Activated naive CD4-positive, alpha-beta T cell treated with anti-CD3 and anti-CD28 coated beads, Interleukin-2, amount 50 U/mL, for 24 hours (primary cell): ENCODE measurements around the gene TSPAN17.

Experiments
- H3K27ac Mint-ChIP-seq: one replicate; pipeline ENCODE4 v1.8.0; 2021; ENCODE audit warnings: mild to moderate bottlenecking, mixed read lengths
- H3K27me3 Mint-ChIP-seq: one replicate; pipeline ENCODE4 v1.8.0; 2021; ENCODE audit warnings: mixed read lengths
- H3K36me3 Mint-ChIP-seq: one replicate; pipeline ENCODE4 v1.8.0; 2021; ENCODE audit warnings: mixed read lengths
- H3K4me1 Mint-ChIP-seq: one replicate; pipeline ENCODE4 v1.8.0; 2021; ENCODE audit warnings: mixed read lengths
- H3K4me3 Mint-ChIP-seq: one replicate; pipeline ENCODE4 v1.8.0; 2021; ENCODE audit warnings: mild to moderate bottlenecking, mixed read lengths
- H3K9me3 Mint-ChIP-seq: one replicate; pipeline ENCODE4 v1.8.0; 2021; ENCODE audit warnings: mixed read lengths

The TSPAN17 gene

DNA sequence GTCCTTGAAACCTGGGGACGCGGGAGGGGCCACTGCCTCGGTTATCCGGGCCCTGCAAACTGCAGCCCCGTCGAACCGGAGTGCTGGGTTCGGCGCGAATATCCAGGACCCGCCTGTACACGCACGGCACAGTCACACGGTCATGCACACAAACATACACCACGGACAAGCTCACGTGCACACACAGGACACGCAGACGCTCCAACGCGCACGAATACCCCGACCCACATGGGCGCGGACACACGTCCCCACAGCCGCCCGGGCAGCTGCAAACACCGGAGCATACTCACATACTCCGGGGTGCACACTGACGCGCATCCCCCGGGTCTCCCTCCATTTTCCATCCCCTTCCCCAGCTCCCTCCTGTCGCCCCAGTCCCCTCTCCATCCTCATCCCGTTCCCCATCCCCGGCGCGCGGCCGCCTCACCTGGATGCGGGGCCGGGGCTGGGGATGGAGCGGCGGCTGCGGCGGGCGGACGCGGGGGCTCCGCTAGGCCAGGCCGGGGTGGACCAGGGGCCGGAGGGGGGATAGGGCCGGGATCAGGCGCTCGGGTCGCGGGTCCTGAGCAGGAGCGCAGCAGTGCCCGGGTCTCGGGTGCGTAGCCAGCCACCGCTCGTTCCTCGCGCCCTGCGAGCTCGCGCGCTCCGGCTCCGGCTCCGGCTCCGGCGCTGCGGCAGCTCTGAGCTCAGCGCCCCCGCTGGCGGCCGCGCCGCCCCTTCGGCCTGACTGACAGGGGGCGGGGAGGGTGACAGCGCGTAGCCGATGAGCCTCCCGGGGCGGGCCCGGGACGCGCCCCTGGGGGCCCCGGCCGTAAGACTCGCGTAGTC is 17.2 kb upstream of the TSPAN17 start, which contains the start of the genes EIF4E1B and SNCB:
Gene EIF4E1B (plus strand): TSS at position 823 of the 828 bp plus-strand sequence. CDS start 12,113 bp downstream, outside the sequence.
Gene SNCB (minus strand): TSS at position 682 of the 828 bp plus-strand sequence. CDS start 880 bp downstream, outside the sequence.
- Mint-ChIP-seq H3K9me3 (no peaks in the 10 kb centered on the region), H3K27me3 (peaks cover 48% of the 10 kb centered on the region), H3K4me1 (peaks cover 11% of the 10 kb centered on the region), H3K4me3 (peak within 1 kb of the TSS; percentile 57), H3K27ac (no peak within 1 kb of the TSS), H3K36me3 (no peaks in the 10 kb centered on the region)

DNA sequence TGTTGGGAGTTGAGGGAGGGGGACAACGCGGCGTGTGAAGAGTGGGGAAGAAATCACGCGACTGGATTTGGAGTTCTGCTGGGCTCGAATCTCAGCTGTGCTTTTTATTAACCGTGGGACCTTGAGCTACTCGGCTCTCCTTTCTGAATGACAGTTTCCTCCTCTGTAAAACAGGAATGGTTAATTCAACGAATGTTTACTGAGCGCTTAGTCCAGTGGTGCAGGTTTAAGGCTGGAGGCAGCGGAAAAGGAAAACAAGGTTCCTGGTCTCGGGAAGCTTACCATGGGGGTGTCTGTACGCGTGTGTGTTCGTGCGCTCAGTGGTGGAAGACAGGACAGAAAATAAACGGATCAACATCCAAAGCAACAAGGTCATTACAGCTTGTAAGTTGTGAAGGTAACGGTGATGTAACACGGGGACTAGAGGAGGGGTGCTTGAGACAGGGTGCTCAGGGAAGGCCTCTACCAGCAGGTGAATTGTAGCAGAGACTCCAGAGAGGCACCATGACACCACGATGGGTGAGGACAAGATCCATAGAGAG is 16.5 kb upstream of the TSPAN17 start:
- Mint-ChIP-seq H3K4me3 (peak overlapping the region; percentile 57), H3K27me3 (peaks cover 49% of the 10 kb centered on the region), H3K4me1 (peaks cover 11% of the 10 kb centered on the region), H3K27ac (no peak overlapping the region), H3K36me3 (no peaks in the 10 kb centered on the region), H3K9me3 (no peaks in the 10 kb centered on the region)

GRCh38 chr5:176631383-176632200 is 15.7 kb upstream of the TSPAN17 start:
- peaks cover 11% of the 10 kb centered on the region for H3K4me1 Mint-ChIP-seq
- H3K27me3 Mint-ChIP-seq: peaks cover 46% of the 10 kb centered on the region
- H3K4me3 Mint-ChIP-seq: no peak overlapping the region
- H3K9me3 Mint-ChIP-seq: no peaks in the 10 kb centered on the region
- no peaks in the 10 kb centered on the region for H3K36me3 Mint-ChIP-seq
- H3K27ac Mint-ChIP-seq: no peak overlapping the region

GRCh38 chr5:176632745-176633144 is 14.5 kb upstream of the TSPAN17 start:
- H3K27me3 Mint-ChIP-seq: peaks cover 42% of the 10 kb centered on the region
- peaks cover 11% of the 10 kb centered on the region for H3K4me1 Mint-ChIP-seq
- no peaks in the 10 kb centered on the region for H3K9me3 Mint-ChIP-seq
- no peak overlapping the region for H3K4me3 Mint-ChIP-seq
- no peak overlapping the region for H3K27ac Mint-ChIP-seq
- H3K36me3 Mint-ChIP-seq: no peaks in the 10 kb centered on the region

GRCh38 chr5:176633598-176633997 is 13.7 kb upstream of the TSPAN17 start:
- H3K27ac Mint-ChIP-seq: no peak overlapping the region
- H3K4me3 Mint-ChIP-seq: no peak overlapping the region
- H3K27me3 Mint-ChIP-seq: peaks cover 35% of the 10 kb centered on the region

DNA sequence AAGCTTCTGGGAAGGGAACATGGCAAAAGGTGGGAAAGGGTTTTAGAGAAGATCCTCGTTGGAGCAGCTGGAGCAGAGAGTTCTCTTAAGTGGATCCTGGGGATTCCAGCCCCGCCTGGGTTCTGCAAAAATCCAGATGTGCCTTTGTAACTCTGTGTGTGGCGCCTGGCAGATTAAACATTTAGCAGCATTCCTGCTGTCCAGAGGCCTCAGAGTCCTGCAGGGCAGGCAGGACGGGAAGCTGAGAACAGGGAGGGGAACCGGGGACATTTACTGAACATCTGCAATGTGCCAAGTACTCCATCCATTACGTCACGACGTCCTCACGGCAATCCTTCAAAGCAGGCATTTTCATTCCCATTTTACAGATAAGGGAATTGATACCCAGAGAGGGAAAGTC is 10.9 kb upstream of the TSPAN17 start:
- Mint-ChIP-seq H3K27ac (no peak overlapping the region), H3K4me3 (no peak overlapping the region), H3K36me3 (no peaks in the 10 kb centered on the region), H3K27me3 (peaks cover 22% of the 10 kb centered on the region), H3K4me1 (peaks cover 6% of the 10 kb centered on the region), H3K9me3 (no peaks in the 10 kb centered on the region)

More at GRCh38 chr5:176633598-176633997, 13.7 kb upstream of the TSPAN17 start:
- no peaks in the 10 kb centered on the region for H3K36me3 Mint-ChIP-seq
- peaks cover 11% of the 10 kb centered on the region for H3K4me1 Mint-ChIP-seq
- no peaks in the 10 kb centered on the region for H3K9me3 Mint-ChIP-seq

- Mint-ChIP-seq H3K27ac (no peak overlapping the region), H3K36me3 (no peaks in the 10 kb centered on the region), H3K4me1 (peaks cover 6% of the 10 kb centered on the region), H3K27me3 (peaks cover 15% of the 10 kb centered on the region), H3K9me3 (no peaks in the 10 kb centered on the region), H3K4me3 (no peak overlapping the region)
Observed at GRCh38 chr5:176637556-176637955, 9.7 kb upstream of the TSPAN17 start.

DNA sequence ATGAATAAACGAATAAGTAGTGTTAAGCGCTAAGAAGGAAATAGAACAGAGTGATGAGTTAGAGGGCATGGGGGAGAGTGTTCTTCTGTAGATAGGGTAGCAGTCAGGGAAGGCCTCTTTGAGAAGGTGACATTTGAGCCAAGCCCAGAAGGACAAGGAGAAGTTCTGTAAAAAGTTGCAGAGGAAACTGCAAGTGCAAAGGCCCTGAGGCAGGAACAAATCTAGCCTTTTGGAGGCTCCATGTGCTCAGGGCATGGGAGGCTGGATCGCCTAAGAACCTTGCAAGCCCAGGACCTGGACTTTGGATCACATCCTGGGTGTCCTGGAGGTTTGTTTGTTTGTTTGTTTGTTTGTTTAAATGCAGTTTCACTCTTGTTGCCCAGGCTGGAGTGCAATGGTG is 8.8 kb upstream of the TSPAN17 start:
- Mint-ChIP-seq H3K9me3 (no peaks in the 10 kb centered on the region), H3K4me1 (peaks cover 6% of the 10 kb centered on the region), H3K27me3 (peaks cover 13% of the 10 kb centered on the region), H3K27ac (no peak overlapping the region), H3K36me3 (no peaks in the 10 kb centered on the region), H3K4me3 (no peak overlapping the region)

DNA sequence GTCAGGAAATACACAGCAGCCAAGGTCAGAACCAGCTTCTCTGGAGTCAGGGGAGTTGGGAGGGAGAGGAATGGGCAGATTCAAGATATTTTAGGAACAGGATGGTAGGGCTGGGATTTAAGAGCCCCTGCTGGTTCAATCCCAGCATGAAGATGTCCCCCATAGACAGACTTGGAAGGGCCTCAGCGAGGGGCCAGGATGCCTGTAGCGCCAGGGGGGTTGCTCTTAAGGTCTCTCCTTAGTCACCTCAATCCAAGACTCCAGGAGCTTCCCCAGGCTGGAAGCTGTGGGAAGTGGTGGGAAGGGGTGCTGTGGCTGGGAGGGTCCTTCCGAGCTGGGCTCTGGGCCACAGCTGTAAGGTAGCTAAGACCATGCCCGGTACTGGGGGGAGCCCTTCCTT is 8.1 kb upstream of the TSPAN17 start:
- no peak overlapping the region for H3K27ac Mint-ChIP-seq
- no peaks in the 10 kb centered on the region for H3K36me3 Mint-ChIP-seq
- no peaks in the 10 kb centered on the region for H3K9me3 Mint-ChIP-seq
- H3K27me3 Mint-ChIP-seq: peaks cover 6% of the 10 kb centered on the region
- no peak overlapping the region for H3K4me3 Mint-ChIP-seq
- H3K4me1 Mint-ChIP-seq: no peaks in the 10 kb centered on the region

GRCh38 chr5:176639981-176640380 is 7.3 kb upstream of the TSPAN17 start:
- H3K4me1 Mint-ChIP-seq: no peaks in the 10 kb centered on the region
- no peak overlapping the region for H3K4me3 Mint-ChIP-seq
- H3K27ac Mint-ChIP-seq: no peak overlapping the region

GRCh38 chr5:176640616-176641015 is 6.7 kb upstream of the TSPAN17 start:
- Mint-ChIP-seq H3K27me3 (no peaks in the 10 kb centered on the region), H3K9me3 (no peaks in the 10 kb centered on the region), H3K4me1 (no peaks in the 10 kb centered on the region), H3K4me3 (no peak overlapping the region), H3K27ac (no peak overlapping the region), H3K36me3 (no peaks in the 10 kb centered on the region)

More at GRCh38 chr5:176639981-176640380, 7.3 kb upstream of the TSPAN17 start:
- H3K36me3 Mint-ChIP-seq: no peaks in the 10 kb centered on the region
- H3K27me3 Mint-ChIP-seq: peaks cover 4% of the 10 kb centered on the region
- no peaks in the 10 kb centered on the region for H3K9me3 Mint-ChIP-seq

- peaks cover 12% of the 10 kb centered on the region for H3K4me1 Mint-ChIP-seq
- no peaks in the 10 kb centered on the region for H3K27me3 Mint-ChIP-seq
- H3K4me3 Mint-ChIP-seq: no peak overlapping the region
- H3K27ac Mint-ChIP-seq: no peak overlapping the region
- no peaks in the 10 kb centered on the region for H3K36me3 Mint-ChIP-seq
- H3K9me3 Mint-ChIP-seq: no peaks in the 10 kb centered on the region
Observed at GRCh38 chr5:176642675-176643490, 4.4 kb upstream of the TSPAN17 start.

DNA sequence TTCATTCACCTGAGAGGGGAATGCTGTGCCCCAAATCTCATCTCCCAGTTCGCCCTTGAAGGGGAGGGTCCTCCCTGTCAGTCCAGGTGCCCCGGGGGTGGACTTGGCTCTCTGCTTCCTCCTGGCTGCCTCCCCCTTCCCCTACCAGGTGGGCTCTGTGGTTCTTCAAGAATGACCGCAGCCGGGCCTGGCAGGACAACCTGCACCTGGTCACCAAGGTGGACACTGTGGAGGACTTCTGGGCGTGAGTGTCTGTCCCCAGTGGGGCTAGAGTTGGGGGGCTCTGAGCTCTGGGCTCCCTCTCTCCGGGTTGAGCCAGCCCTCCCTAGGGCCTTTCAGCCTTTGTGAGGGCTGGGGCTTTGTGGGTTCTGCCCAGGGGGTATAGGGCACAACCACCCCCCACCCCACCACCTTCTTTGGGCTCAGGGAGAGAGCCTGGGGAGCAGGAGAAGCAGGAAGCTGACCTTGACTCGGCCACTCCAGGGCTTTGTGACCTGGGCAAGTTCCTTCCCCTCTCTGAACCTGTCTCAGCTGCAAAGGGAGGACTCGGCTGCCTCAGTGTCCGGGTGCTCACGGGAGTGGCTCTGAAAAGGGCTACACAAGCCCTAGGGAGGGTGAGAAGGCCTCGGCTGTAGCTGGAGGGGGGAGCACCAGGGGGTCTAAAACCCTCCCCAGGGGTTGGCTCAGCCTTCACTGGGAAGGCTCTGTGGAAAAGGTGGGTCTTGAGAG is 3.6 kb upstream of the TSPAN17 start:
- Mint-ChIP-seq H3K4me1 (peaks cover 19% of the 10 kb centered on the region), H3K4me3 (no peak overlapping the region), H3K27ac (no peak overlapping the region), H3K27me3 (no peaks in the 10 kb centered on the region), H3K36me3 (no peaks in the 10 kb centered on the region), H3K9me3 (no peaks in the 10 kb centered on the region)

DNA sequence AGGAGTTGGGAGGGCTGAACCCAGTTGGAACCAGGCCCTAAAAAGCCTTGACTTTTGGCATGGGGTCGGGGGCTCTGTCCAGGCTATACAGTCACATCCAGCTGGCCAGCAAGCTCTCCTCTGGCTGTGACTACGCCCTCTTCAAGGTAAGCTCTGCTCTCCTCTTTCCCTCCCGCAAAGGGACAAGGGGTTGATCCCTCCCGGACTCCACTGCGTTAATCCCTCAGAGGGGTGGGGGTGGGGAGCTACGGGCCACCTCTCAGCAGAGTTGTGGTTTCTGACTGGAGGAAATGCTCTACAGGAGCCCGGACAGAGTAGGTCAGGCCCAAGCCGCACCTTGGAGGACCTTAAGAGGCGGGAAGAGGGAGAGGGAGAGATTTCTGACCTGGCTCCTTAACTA is 3.0 kb upstream of the TSPAN17 start:
- no peak overlapping the region for H3K27ac Mint-ChIP-seq
- no peak overlapping the region for H3K4me3 Mint-ChIP-seq
- H3K9me3 Mint-ChIP-seq: no peaks in the 10 kb centered on the region
- H3K36me3 Mint-ChIP-seq: no peaks in the 10 kb centered on the region
- H3K4me1 Mint-ChIP-seq: peaks cover 25% of the 10 kb centered on the region
- H3K27me3 Mint-ChIP-seq: no peaks in the 10 kb centered on the region
